ENCODE measurements around the gene ZNF600.
A peak's percentile ranks its signal among the peaks of the same experiment; 100 is the strongest.
"Not testable (repeated sequence)": the region's sequence is repeated elsewhere in the genome, so short reads cannot be mapped to it uniquely, and the experiment has no call there.

The ZNF600 gene
- total RNA-seq, result 2.8 to 14.9 (median 8.6) reads per million in 17 experiments

DNA sequence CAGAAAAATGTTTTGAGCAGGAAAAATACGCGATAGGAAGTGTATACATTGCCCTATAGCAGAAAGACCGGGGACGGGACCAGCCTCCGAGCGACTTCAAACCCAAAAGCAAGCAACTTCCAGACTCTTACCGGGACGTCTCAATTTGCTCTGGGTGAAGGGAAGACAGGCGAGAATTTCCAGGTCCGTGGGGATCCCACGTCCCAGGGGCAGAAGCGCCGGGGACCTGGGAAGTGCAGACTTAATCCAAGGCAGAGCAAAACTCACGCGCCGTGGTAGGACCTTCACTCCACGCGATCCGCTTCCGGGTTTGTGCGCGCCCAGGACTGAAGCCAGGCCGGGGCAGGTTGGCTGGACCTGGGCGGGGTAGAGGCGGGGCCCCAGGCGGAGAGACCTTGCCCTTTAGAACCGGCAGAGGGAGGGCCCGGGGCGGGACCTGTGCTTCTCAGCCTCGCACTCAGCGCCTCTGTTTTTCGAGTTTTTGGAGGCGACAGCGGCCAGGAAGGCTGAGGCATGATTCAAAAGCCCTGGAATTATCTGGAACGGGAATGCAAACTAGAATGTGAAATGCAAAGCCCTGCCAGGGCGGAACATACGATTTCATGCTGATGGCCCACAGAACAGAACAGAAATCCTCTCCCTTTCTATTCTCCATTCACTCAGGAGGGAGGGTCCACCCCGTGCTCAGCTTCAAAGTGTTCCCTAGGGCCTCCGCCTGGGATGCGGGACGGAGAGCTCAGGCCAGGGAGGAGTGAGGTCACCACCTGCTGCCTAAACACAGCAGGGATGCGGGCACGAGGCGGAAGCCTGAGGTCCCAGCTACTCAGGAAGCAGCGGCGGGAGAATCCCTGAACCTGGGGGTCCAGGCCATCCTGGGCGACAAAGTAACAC, at the start of gene ZNF600:
Gene ZNF600 (minus strand): TSS at position 328 of the 891 bp plus-strand sequence. CDS start 7,903 bp downstream, outside the sequence.
- peak; percentile 81 to 96 (median 84) for DNase-seq

DNA sequence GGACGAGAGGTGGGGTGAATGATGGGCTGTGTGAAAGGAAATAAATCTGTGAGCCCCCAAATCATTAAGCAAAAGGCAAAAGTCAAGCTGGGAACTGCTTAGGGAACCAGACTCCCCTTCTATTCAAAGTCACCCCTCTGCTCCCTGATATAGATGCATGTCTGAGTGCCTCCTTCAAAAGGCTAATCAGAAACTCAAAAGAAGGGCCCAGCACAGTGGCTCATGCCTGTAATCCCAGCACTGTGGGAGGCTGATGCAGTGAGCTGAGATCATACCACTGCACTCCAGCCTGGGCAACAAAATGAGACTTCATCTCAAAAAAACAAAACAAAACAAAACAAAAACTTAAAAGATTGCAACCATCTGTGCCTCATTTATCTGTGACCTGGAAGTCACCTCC, 47.7 kb upstream of the ZNF600 start:
- DNase-seq, result not testable (repeated sequence)

DNA sequence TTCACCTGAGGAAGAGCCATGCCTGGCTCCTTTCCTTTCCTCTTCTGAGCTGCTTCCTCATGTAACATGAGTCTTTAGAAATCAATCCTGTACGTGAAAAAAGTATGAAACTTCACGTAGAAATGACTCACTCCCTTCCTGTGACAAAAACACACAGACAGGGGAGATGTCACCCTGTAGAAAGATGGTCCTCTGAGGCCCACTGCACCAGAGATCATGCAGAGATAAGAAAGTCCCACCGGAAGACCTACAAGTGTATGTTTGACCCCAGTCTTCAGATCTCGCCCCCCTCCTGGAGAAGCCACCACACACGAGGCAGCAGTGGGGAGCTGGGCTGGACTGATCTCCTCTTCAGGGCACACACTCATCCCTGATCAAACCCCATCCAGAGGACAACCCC, 47.0 kb upstream of the ZNF600 start:
- not testable (repeated sequence) for DNase-seq

DNA sequence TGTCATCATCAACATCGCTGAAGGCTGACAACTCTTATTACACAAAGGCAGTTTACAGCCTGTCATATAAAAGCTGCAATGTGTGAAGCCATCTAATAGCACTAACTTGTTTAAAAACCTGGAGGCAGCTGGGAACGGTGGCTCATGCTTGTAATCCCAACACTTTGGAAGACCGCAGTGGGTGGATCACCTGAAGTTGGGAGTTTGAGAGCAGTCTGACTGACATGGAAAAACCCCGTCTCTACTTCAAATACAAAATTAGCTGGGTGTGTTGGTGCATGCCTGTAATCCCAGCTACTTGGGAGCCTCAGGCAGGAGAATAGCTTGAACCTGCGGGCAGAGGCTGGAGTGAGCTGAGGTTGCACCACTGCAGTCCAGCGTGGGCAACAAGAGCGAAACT, 43.3 kb upstream of the ZNF600 start:
- DNase-seq, result not testable (repeated sequence)

DNA sequence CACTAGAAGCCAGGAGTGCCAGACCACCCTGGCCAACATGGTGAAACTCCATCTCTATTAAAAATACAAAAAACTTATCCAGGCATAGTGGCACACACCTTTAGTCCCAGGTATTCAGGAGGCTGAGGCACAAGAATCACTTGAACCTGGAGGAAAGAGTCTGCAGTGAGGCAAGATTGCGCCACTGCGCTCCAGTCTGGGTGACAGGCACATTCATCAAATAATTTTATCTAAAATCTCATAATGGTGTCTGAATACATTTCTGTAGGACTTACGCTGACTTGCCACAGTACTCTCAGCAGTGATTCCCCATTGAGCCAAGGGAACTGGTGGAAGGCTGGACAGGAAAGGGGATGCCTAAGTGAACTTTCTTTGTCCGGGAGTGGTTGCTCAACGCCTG, 39.2 kb upstream of the ZNF600 start:
- DNase-seq, result no peak

DNA sequence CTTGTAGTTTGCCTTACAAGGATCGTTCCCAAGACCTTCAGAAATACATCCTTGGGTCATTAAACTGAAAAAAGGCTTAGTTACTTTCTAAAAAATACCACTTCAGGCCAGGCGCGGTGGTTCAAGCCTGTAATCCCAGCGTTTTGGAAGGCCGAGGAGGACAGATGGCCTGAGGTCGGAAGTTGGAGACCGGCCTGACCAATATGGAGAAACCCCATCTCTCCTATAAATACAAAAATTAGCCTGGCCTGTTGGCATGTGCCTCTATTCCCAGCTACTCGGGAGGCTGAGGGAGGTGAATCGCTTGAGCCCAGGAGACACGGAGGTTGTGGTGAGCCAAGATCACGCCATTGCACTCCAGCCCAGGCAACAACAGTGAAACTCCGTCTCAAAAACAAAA, 37.1 kb upstream of the ZNF600 start:
- DNase-seq, result no peak

DNA sequence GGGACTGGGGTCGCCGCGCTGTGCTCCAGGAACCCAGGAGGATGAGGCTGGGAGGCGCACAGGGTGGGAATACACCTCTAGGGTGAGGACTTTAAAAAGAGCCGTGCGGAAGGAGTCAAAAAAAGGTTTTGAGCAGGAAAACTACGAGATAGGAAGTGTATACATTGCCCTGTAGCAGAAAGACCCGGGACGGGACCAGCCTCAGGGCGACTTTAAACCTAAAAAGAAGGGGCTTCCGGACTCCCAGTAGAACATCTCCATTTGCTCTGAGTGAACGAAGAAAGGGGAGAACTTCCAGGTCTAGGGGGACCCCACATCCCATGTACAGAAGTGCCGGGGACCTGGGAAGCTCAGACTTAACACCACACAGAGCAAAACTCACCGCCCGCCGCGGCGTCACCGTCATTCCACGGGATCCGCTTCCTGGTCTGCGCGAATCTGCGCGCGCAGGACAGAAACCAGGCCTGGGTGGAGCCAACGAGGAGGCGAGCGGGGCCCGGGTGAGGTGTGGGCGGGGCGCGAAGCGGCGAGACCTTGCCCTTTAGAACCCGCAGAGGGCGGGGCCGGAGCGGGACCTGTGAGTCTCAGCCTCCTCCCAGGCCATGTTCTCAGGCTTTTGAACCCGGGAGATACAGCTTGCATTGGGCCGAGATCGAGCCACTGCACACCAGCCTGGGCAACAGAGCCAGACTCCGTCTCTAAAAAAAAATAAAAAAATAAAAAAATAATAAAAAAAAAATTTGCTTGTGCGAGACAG, 34.8 kb upstream of the ZNF600 start, which contains the start of gene ZNF28:
Gene ZNF28 (minus strand): TSS at position 430 of the 757 bp plus-strand sequence. CDS start 3,675 bp downstream, outside the sequence.
- peak; percentile 35 to 71 (median 50) for DNase-seq

DNA sequence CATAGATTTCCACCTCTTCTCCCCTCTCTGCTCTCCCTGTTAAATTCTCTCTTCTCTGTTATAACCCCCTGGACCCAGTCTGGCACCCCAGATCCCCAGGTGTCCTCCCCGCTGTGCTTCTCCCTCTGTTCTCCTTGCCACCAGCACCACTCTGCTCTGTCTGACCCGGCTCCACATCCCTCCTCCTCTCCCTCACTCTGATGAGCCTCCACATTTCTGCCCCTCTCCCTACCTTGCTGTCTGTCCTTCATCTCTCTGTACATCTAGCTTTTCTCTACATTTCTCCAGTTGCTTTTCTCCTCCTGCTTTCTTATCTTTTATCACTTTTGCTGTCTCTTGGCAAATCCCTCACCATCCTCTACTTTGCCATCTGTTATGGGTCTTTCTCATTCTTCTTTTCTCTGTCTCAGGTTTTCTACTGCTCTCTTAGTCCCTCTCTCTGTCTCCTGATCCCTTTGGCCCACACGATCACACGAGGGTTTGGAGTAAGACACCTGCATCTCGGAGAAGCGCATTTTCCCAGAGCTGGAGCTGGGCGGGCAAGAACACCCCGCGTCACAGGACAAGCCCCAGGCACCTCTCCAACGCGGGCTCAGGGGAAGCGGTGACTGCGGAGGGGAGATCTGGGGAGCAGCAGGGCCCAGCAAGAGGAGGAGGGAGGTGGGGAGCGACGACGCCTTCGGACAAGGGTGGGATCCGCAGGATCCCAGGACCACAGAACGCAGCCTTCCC, 34.0 kb upstream of the ZNF600 start:
- DNase-seq, result peak; percentile 6 to 51 (median 36)

DNA sequence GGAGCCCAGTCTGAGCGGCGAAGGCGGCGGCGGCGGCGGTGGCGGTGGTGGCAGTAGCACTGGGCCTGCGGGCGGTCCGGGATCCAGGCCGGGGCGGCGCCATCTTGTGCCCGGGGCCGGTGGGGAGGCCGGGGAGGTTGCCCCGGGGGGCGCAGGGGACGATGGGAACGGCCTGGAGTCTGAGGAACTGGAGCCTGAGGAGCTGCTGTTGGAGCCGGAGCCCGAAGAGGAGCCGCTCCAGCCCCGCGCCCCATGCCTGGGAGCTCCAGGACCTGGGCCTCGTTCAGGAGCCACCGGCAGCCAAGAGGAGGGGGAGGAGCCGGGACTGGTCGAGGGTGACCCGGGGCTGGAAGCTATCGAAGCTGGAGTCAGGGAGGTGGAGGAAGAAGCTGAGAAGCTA, 23.2 kb upstream of the ZNF600 start:
- no peak for DNase-seq

DNA sequence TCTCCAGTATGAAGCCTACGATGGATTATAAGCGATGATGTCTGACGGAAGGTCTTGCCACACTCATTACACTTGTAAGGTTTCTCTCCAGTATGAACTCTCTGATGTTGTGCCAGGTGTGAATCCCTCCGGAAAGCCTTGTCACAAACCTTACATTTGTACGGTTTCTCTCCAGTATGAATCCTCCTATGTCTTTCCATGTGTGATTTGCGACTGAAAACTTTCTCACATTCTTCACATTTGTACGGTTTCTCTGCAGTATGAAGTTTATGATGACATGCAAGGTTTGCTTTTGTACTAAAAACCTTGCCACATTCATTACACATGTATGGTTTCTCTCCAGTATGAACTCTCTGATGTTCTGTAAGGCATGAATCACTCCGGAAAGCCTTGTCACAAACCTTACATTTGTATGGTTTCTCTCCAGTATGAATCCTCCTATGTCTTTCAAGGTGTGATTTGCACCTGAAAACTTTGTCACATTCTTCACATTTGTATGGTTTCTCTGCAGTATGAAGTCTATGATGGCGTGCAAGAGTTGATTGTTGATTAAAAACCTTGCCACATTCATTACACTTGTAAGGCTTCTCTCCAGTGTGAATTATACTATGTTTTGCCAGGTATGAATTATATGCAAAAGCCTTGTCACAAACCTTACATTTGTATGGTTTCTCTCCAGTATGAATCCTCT, 13.5 kb upstream of the ZNF600 start:
- DNase-seq, result not testable (repeated sequence)

DNA sequence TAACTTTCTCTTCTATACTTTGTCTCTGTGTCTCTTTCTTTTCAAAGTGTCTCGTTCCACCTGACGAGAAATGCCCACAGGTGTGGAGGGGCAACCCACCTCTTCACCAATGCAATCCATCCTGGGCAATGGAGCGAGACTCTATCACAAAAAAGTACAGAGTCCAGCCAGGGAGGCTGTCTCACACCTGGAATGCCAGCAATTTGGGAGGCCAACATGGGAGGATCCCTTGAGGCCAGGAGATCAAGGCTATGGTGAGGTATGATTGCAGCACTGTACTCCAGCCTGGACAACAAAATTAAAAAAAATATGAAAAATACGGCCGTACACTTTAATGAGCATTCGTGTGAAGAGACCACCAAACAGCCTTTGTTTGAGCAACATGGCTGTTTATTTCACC, 2.8 kb upstream of the ZNF600 start:
- DNase-seq, result no peak

DNA sequence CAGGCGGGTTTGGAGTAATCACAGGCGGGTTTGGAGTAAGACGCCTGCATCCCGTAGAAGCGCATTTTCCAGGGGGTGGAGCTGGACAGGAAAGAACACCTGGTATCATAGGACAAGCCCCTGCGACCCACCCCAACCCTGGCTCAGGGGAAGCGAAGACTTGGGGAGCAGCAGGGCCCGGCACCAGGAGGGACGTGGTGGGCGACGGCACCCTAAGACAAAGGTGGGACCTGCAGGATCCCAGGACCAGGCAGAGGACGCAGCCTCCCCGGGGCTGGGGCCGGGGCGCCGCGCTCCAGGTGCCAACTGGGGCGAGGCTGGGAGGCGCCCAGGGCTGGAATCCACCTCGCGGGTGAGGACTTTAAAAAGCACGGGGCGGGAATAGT, 520 bp downstream of the ZNF600 start:
- DNase-seq, result no peak

DNA sequence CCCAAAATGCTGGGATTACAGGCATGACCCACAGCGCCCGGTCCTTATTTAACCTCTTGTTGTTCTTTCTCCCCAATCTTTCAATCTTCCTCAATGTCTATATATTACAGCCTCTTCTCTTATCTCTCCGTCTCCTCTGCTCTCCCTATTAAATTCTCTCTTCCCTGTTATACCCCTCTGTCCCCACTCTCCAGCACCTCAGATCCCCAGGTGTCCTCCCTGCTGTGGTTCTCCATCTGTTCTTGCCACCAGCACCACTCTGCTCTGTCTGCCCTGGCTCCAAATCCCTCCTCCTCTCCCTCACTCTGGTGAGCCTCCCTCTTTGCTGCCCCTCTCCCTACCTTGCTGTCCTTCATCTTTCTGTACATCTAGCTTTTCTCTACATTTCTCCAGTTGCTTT, 1.1 kb downstream of the ZNF600 start:
- no peak for DNase-seq

DNA sequence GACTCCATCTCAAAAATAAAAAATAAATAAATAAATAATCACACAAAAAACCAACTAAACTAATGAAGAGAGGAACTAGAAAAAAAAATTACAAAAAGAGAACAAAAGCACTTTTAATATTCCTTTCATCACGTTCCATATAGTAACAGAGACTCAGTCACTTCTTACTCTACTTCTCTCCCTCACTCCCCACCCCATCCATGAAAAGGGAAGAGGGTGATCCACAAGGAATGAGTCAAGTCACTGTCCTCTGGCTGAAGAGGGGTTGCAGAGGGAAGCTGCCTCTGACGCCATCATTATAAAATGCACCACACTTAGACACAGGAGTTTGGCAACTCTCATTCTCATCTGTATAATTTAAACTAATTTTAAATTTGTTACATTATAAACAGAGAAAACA, 3.7 kb downstream of the ZNF600 start:
- not testable (repeated sequence) for DNase-seq

DNA sequence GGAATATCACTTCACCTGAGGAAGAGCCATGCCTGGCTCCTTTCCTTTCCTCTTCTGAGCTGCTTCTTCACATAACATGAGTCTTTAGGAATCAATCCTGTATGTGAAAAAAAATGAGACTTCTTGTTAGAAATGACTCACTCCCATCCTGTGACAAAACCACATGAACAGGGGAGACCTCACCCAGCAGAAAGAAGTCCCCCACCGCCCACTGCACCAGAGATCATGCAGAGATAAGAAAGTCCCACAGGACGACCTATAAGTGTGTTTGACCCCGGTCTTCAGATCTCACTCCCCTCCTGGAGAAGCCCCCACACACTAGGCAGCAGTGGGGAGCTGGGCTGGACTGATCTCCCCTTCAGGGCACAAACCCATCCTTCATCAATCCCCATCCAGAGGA, 7.8 kb downstream of the ZNF600 start:
- DNase-seq, result peak in 1 of 4 experiments; percentile 2

DNA sequence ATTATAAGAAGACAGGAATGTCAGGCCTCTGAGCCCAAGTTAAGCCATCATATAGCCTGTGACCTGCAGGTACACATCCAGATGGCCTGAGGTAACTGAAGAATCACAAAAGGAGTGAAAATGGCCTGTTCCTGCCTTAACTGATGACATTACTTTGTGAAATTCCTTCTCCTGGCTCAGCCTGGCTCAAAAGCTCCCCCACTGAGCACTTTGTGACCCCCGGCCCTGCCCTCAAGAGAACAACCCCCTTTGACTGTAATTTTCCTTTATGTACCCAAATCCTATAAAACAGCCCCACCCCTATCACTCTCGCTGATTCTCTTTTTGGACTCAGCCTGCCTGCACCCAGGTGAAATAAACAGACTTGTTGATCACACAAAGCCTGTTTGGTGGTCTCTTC, 30.1 kb downstream of the ZNF600 start:
- not testable (repeated sequence) for DNase-seq

DNA sequence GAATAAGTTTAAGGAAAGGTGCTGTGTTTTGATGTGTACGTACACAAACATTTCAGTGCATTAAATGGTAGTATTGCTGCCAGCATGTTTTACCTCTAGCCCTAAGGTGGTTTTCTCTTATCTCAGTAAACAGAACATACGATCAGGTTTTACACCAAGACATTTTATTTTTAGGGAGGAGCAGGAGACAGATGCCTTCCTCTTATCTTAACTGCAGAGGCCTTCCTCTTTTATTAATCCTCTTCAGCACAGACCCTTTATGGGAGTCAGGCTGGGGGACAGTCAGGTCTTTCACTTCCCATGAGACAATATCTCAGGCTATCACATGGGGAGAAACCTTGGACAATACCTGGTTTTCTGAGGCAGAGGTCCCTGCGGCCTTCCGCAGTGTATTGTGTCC, 36.8 kb downstream of the ZNF600 start:
- DNase-seq, result no peak

DNA sequence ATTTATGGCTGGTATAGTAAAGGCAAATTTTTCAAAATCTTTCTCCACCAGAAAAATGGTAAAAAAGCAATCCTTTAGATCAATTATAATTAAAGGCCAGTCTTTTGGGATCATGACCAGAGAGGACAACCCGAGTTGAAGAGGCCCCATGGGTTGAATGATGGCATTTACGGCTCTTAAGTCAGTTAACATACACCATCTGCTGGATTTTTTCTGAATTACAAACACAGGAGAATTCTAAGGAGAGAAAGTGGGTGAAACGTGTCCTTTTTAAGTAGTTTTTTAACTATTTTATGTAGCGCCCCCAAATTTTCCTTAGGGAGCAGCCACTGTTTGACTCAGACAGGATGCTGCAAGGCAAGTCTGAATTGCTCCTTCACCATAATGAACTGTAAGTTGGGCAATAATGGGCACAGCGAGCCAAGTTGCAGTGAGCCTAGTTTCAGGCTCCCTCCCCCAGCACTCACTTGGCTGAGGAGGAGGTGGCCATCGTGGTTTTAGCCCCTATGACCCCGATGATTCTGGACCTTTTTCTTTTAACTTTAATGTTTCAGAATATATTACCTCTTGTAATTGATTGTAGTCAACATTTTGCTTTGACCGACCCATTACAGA, 38.1 kb downstream of the ZNF600 start:
- peak; percentile 31 to 75 (median 52) for DNase-seq

DNA sequence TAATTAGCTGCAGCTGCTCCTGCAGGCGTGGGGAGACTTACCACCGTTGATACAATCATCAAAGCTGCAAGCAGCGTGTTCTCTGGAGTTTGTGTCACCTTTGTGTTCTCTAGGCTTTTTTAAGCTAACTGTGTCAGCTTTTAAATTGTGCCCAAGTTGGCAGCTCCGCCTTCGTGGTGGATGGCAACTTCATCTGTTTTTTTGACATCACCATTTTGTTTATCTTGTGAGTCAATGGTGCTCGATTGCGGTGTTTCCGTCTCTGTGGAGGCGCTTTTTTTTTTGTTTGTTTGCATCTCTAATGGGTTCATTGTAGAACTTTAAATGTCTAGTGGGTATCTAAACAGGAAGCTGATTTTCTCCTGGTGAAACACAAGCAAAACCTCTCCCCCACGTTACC, 40.7 kb downstream of the ZNF600 start:
- DNase-seq, result not testable (repeated sequence)

DNA sequence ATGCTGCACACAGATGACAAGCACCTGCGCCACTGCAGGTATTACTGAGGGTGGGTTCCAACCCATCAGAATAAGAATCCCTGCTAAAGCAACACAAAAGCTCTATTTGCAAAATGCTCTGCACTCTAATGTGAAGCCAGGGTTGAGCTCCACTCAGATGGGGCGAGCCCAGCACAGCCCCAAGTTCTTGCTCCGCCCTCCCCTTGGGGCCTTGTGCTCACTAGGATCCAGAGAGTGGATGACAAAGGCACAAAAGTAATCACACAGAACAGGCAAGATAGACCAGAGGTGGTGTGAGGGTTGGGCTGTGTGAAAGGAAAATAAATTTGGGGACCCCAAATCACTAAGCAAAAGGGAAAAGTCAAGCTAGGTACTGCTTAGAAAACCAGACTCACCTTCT, 43.5 kb downstream of the ZNF600 start:
- no peak for DNase-seq

DNA sequence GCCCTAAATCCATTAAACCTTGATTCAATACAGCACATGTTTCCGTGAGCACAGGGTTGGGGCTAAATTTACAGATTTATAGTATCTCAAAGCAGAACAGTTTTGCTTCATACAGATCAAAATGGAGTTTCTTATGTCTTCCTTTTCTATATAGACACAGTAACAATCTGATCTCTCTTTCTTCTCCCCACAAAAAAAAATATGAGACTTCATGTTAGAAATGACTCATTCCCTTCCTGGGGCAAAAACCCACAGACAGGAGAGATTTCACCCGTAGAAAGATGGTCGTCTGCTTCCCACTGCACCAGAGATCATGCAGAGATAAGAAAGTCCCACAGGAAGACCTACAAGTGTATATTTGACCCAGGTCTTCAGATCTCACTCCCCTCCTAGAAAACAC, 44.1 kb downstream of the ZNF600 start:
- no peak for DNase-seq

Data from suppressor macrophage (primary cell).